Upper lobe of right lung (tissue), 1 donor: ENCODE data around the gene LRRC10. TPM values are rescaled to one million over a fixed set of nuclear protein-coding genes. Genes with fewer than 3 reads are reported as not detected.

Experiments used
- ATAC-seq: fragments of 200-7000 bp; cut with Tn5 transposase; one replicate; pipeline ENCODE4 v1.9.1; 2020; ENCODE audit warnings: mild to moderate bottlenecking, moderate library complexity
- DNase-seq: peaks from one replicate; pipeline ENCODE4 v3.0.0-alpha.2; 2020
- H3K27ac ChIP-seq: fragments of 200-600 bp; one replicate; pipeline ENCODE4 v1.8.0; 2022
- H3K27me3 ChIP-seq: fragments of 200-600 bp; one replicate; pipeline ENCODE4 v1.8.0; 2022; ENCODE audit warnings: mild to moderate bottlenecking
- H3K36me3 ChIP-seq: fragments of 200-600 bp; one replicate; pipeline ENCODE4 v1.8.0; 2022
- H3K4me1 ChIP-seq: fragments of 200-600 bp; one replicate; pipeline ENCODE4 v1.8.0; 2022
- H3K4me3 ChIP-seq: fragments of 200-600 bp; one replicate; pipeline ENCODE4 v1.8.0; 2022; ENCODE audit warnings: mild to moderate bottlenecking
- H3K9me3 ChIP-seq: fragments of 200-600 bp; one replicate; pipeline ENCODE4 v1.8.0; 2022
- CTCF ChIP-seq: fragments of 200-600 bp; IDR thresholded peaks from one replicate; pipeline ENCODE4 v1.8.0; 2022; ENCODE audit warnings: antibody characterized with exemption
- intact Hi-C: fragments of 100-400 bp; cut with DNase I; formaldehyde crosslinking; loops from one replicate; pipeline ENCODE4 v1.11.0; 2022
- total RNA-seq: library from RNA; stranded (reverse); fragmentation: NEBNext Ultra II Directional; extraction: Animal tissue kit (Norgen Biotek cat#: 25700); gene quantifications from one replicate; pipeline ENCODE4 v1.2.1, GENCODE V29; 2021
- donor health status: DM: no; HTN: yes; CAD: no; lungs with severe emphysema.

LRRC10 gene
- total RNA-seq, 1 donor from 2014 or later: not detected

- Histone ChIP-seq H3K4me3 (no peak overlapping the region), H3K36me3 (no peaks in the 10 kb centered on the region), H3K27ac (no peak overlapping the region), H3K27me3 (no peaks in the 10 kb centered on the region), H3K4me1 (no peaks in the 10 kb centered on the region), H3K9me3 (no peaks in the 10 kb centered on the region)
- no peak for DNase-seq
- intact Hi-C loops: no loop called here
- TF ChIP-seq CTCF: no peak
- no peak for ATAC-seq
These were observed 16.8 kb upstream of the LRRC10 start for GRCh38 chr12:69627501-69627900.

DNA sequence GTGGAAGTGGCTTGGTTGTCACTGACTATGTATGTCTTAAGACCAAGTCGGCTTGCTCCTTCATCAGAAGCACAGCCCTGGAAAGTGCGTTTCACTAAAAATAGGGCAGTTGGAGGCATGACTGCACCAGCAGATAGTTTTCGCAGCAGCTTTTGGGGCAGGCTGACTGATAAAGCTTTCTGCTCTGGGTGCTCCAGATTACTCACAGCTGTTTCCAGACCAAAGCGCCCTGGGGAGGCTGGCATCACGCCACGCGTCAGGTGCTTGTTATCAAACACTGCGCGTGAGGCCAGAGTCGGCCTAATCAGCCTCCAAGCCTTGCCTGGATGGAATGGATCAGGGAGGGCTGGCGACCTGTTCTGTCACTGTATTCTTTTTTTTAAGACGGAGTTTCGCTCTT lies 13.3 kb upstream of the LRRC10 start:
- Histone ChIP-seq H3K4me3 (no peak overlapping the region), H3K27me3 (no peaks in the 10 kb centered on the region), H3K4me1 (no peaks in the 10 kb centered on the region), H3K9me3 (no peaks in the 10 kb centered on the region), H3K36me3 (no peaks in the 10 kb centered on the region), H3K27ac (no peak overlapping the region)
- ATAC-seq (peak; percentile 52), DNase-seq (peak; percentile 66)
- intact Hi-C loops: no loop called here
- no peak for TF ChIP-seq CTCF

DNA sequence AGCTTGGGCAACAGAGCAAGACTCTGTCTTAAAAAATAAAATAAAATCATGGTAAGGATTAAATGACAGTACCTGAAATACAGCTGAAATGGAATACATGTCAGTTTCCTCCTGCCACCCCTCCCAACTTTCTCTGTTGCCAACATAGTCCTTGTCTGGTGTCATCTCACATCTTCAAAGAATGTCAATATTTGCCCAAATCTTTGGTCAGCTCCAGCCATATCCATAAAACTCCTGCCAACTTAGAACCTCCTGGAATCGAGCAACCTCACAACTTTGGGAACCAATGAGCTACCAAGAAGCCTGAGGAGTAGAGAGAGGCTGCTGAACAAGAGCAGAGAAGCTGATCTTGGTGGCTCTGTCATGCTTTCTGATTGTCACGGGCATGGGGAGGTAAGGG lies 10.8 kb upstream of the LRRC10 start:
- H3K27ac ChIP-seq: no peak overlapping the region
- TF ChIP-seq CTCF: no peak
- H3K27me3 ChIP-seq: no peaks in the 10 kb centered on the region
- H3K9me3 ChIP-seq: no peaks in the 10 kb centered on the region
- H3K4me3 ChIP-seq: no peak overlapping the region
- DNase-seq (no peak), ATAC-seq (no peak)
- H3K36me3 ChIP-seq: no peaks in the 10 kb centered on the region
- H3K4me1 ChIP-seq: no peaks in the 10 kb centered on the region
- intact Hi-C loops: no loop called here

DNA sequence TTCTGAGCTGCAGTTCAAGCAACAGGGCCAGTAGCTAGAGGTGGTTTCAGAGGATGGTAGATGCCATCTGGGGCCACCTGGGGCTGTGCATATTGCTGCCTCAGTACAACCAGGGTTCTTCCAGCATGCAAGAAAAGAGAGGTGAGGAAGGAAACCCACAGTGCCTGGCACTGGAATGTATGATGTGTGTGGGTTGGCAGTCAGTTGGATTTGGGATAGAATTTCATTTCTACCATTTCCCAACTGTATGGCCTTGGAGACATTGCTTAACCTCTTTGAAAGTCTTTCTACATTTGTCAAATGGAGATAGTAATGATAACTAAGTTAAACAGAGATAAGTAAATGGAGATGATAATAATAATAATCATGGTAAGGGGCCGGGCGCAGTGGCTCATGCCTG lies 10.2 kb upstream of the LRRC10 start:
- intact Hi-C loops: no loop called here
- Histone ChIP-seq H3K4me1 (no peaks in the 10 kb centered on the region), H3K27ac (no peak overlapping the region), H3K36me3 (no peaks in the 10 kb centered on the region), H3K4me3 (no peak overlapping the region), H3K27me3 (no peaks in the 10 kb centered on the region), H3K9me3 (no peaks in the 10 kb centered on the region)
- TF ChIP-seq CTCF: no peak
- DNase-seq: no peak
- no peak for ATAC-seq

DNA sequence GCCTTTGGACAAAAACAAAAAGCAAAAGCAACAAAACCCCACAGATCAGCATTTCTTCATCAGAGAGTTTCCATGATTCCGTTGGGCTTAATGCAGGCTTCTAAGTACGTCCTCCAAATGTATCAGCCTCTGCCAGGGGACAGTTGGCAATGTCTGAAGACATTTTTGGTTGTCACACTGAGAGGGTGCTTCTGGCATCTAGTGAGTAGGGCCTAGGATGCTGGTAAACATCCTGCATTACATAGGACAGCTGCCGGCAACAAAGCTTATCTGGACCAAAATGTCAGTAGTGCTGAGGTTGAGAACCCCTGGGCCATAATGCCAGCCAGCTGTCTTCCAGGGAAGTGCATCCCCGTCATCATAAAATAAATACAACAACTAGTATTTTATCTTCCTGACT lies 9.4 kb upstream of the LRRC10 start:
- DNase-seq: no peak
- intact Hi-C loops: no loop called here

More for the DNA sequence above, 9.4 kb upstream of the LRRC10 start:
- TF ChIP-seq CTCF: no peak
- no peak overlapping the region for H3K4me3 ChIP-seq
- no peaks in the 10 kb centered on the region for H3K4me1 ChIP-seq
- no peaks in the 10 kb centered on the region for H3K9me3 ChIP-seq
- H3K27ac ChIP-seq: no peak overlapping the region
- no peaks in the 10 kb centered on the region for H3K27me3 ChIP-seq
- H3K36me3 ChIP-seq: no peaks in the 10 kb centered on the region
- no peak for ATAC-seq
